Measurements from ENCODE around the gene ZNF423.

GRCh38 chr16:49858200-49859124, 2.5 kb upstream of the ZNF423 start:
- TF ChIP-seq POLR2A (IDR thresholded peaks at IDR 0.05) (no peak), CTCF (IDR thresholded peaks at IDR 0.05) (no peak)

Data from Peyer's patch (tissue), 4 donors.